Left lung (tissue), 10 donors: Measurements from ENCODE around the gene MORN2. TPM values are rescaled to one million over a fixed set of nuclear protein-coding genes. Genes with fewer than 3 reads are reported as not detected.

Source experiments
- ATAC-seq: fragments of 200-7000 bp; cut with Tn5 transposase; one replicate; pipeline ENCODE4 v1.9.1; 2020; ENCODE audit warnings: moderate library complexity
- DNase-seq, 4 donors: peaks; one replicate each; pipeline ENCODE4 v3.0.0-alpha.2; 2013 to 2020
- H3K27ac ChIP-seq, 2 donors: fragments of 200-600 bp; sonication (generic) in 1 of 2; one replicate each; pipeline versions ENCODE4 v1.5.0 to v1.8.0; 2020 to 2021
- H3K27me3 ChIP-seq, 2 donors: fragments of 200-600 bp; sonication (generic) in 1 of 2; one replicate each; pipeline versions ENCODE4 v1.5.0 to v1.8.0; 2020 to 2021
- H3K36me3 ChIP-seq, 2 donors: fragments of 200-600 bp; sonication (generic) in 1 of 2; one replicate each; pipeline versions ENCODE4 v1.5.0 to v1.8.0; 2020 to 2021
- H3K4me1 ChIP-seq, 2 donors: fragments of 200-600 bp; one replicate each; pipeline ENCODE4 v1.8.0; 2021
- H3K4me3 ChIP-seq, 2 donors: fragments of 200-600 bp; sonication (generic) in 1 of 2; one replicate each; pipeline versions ENCODE4 v1.5.0 to v1.8.0; 2020 to 2021; ENCODE audit warnings: mild to moderate bottlenecking in 1 of 2
- H3K9me3 ChIP-seq, 2 donors: fragments of 200-600 bp; sonication (generic) in 1 of 2; one replicate each; pipeline versions ENCODE4 v1.5.0 to v1.8.0; 2020 to 2021
- intact Hi-C, 2 donors: fragments of 100-400 bp; cut with DNase I; formaldehyde crosslinking; loops; one replicate each; pipeline versions ENCODE4 v1.11.2 to v1.14.2; 2022
- polyA plus RNA-seq, 6 donors: library from polyadenylated mRNA; unstranded; fragments of 120-200 nt; gene quantifications; one replicate each; pipeline ENCODE4 v1.2.1, GENCODE V29; 2013; ENCODE audit not compliant: insufficient read length in 6 of 6
- total RNA-seq, 2 donors: library from RNA; stranded (reverse); fragmentation: NEBNext Ultra II Directional; extraction: Animal tissue kit (Norgen Biotek cat#: 25700); gene quantifications; one replicate each; pipeline ENCODE4 v1.2.1, GENCODE V29; 2021
- TF ChIP-seq, protein P1 (sequence below), 2 donors: fragments of 200-600 bp; sonication (generic) in 1 of 2; IDR thresholded peaks; one replicate each; pipeline versions ENCODE4 v1.5.0 to v1.8.0; 2021; ENCODE audit warnings: antibody characterized with exemption in 2 of 2
- donor health status: DM: no; HTN: yes; CAD: no.
- donor health status: DM: no; HTN: no; CAD: no.

The MORN2 gene
- total and polyA plus RNA-seq, 8 donors: 14.8 to 36.9 (median 33.1) TPM

DNA sequence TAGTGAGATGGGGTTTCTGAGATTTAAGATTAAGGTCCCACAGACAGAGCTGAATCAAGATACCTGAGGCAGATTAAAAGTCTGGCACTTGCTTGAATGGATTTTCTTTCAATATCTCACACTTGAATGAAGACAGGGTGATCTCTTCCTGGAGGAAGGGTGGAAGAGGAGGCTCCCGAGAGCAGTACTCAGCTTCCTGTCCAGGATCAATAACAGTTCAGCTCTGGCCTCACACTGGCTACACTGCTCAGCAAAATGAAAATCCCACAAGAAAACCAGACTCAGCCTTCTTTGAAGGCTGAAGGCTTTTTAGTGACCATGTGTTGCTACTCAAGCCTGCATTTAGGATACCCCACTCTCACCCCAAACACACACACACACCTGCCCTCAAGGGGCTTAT is 24.9 kb downstream of the MORN2 start:
- ATAC-seq: no peak
- intact Hi-C loops: no loop called here
- TF ChIP-seq, protein P1, sequence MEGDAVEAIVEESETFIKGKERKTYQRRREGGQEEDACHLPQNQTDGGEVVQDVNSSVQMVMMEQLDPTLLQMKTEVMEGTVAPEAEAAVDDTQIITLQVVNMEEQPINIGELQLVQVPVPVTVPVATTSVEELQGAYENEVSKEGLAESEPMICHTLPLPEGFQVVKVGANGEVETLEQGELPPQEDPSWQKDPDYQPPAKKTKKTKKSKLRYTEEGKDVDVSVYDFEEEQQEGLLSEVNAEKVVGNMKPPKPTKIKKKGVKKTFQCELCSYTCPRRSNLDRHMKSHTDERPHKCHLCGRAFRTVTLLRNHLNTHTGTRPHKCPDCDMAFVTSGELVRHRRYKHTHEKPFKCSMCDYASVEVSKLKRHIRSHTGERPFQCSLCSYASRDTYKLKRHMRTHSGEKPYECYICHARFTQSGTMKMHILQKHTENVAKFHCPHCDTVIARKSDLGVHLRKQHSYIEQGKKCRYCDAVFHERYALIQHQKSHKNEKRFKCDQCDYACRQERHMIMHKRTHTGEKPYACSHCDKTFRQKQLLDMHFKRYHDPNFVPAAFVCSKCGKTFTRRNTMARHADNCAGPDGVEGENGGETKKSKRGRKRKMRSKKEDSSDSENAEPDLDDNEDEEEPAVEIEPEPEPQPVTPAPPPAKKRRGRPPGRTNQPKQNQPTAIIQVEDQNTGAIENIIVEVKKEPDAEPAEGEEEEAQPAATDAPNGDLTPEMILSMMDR (IDR thresholded peaks at IDR 0.05): no peak
- Histone ChIP-seq H3K4me1 (no peaks in the 10 kb centered on the region), H3K27ac (no peak overlapping the region), H3K27me3 (no peaks in the 10 kb centered on the region), H3K4me3 (no peak overlapping the region), H3K36me3 (no peaks in the 10 kb centered on the region), H3K9me3 (no peaks in the 10 kb centered on the region)
- no peak for DNase-seq

DNA sequence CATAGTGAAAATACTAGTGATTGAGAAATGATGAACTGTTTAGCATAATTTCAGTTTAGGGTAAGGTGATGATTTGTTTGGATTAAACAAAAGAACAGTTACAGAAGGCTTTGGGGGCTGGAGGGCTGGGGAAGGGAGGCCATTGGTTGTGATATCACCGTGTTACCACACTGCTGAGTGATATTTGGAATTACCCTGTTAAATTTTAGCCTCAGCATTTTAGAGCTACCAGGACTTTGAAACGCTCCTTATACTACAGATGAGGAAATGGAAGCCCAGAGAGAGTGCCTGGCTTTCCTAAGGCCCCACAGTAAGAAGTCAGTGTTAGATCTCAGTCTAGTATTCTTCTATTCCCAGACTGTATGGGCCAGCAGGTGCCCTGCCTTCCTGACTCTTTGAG is 29.5 kb downstream of the MORN2 start:
- intact Hi-C loops: no loop called here
- H3K36me3 ChIP-seq: no peaks in the 10 kb centered on the region
- H3K4me3 ChIP-seq: no peak overlapping the region
- TF ChIP-seq, protein P1 (IDR thresholded peaks at IDR 0.05): no peak
- no peak overlapping the region for H3K27ac ChIP-seq
- H3K9me3 ChIP-seq: no peaks in the 10 kb centered on the region
- H3K4me1 ChIP-seq: no peaks in the 10 kb centered on the region
- ATAC-seq (no peak), DNase-seq (no peak)
- H3K27me3 ChIP-seq: no peaks in the 10 kb centered on the region

DNA sequence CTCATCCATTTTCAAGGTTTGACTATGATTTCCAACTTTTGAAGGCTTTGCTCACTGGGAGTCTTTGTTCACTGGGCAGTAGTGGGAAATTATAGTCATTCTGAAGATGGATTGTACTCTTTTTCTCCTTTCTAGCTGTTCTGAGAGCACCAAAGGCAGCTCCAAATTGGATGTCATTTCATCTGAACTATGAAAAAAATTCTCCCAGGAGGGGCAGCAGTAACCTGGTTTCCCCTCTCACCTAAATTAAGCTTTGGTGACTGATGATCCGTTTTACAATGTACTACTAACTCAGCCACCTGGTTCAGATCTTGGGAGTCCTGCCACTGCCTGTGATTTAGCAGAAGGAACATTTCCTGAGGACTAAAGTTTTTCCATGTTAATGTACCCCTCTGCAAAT is 31.5 kb downstream of the MORN2 start:
- intact Hi-C loops: no loop called here
- no peaks in the 10 kb centered on the region for H3K27me3 ChIP-seq
- H3K27ac ChIP-seq: no peak overlapping the region
- DNase-seq (no peak), ATAC-seq (no peak)
- TF ChIP-seq, protein P1 (IDR thresholded peaks at IDR 0.05): no peak
- H3K9me3 ChIP-seq: no peaks in the 10 kb centered on the region
- H3K4me1 ChIP-seq: no peaks in the 10 kb centered on the region
- no peak overlapping the region for H3K4me3 ChIP-seq
- H3K36me3 ChIP-seq: no peaks in the 10 kb centered on the region

DNA sequence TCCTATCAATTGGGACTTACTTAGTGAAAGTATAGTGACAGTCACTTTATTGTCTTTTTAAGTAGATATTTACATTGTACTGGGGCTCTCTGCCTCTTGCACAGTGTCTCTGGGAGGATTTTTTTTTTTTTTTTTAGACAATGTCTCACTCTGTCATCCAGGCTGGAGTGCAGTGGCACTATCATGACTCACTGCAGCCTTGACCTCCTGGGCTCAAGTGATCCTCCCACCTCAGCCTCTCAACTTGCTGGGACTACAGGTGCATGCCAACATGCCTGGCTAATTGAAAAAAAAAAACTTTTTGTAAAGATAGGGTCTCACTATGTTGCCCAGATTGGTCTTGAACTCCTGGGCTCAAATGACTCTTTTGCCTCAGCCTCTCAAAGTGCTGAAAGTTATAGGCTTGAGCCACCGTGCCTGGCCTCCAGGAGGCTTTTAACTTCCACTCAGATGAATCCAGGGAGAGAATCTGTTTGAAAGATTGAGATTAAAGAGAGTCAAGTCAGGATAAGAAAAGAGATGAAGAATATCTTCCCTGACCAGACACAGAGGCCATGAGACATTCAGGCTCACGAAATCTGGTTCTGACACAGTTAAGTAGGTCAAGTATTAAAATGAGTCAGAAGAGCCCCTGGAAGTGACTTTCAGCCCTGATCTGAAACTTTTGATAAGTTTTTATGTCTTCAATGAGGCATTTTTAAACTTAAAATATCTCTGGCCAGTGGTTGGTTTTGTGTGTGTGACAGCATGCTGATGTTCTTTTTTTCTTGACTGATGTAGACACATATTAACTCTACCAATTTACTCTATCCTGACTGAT is 32.2 kb downstream of the MORN2 start:
- H3K36me3 ChIP-seq: no peaks in the 10 kb centered on the region
- H3K27me3 ChIP-seq: no peaks in the 10 kb centered on the region
- intact Hi-C loops: no loop called here
- H3K9me3 ChIP-seq: no peaks in the 10 kb centered on the region
- no peaks in the 10 kb centered on the region for H3K4me1 ChIP-seq
- ATAC-seq (no peak), DNase-seq (no peak)
- H3K4me3 ChIP-seq: no peak overlapping the region
- TF ChIP-seq, protein P1 (IDR thresholded peaks at IDR 0.05): no peak
- H3K27ac ChIP-seq: no peak overlapping the region

DNA sequence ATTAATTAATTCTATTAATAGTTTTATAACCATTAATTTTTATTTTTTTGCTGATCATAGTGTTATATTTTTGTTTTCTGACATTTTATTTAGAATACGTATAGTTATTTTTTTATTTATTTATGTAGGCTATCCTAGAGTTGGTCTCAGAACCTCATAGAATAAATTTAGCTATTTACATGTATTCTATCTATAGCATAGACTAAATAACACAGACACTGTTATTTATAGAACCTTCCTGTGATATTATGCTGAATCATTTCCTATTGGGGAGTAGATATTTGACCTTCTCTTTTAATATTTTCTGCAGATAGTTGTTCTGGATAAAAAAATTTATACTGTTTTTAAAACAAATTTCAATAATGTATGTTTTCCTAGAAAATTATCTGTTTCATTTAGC is 34.1 kb downstream of the MORN2 start:
- H3K27me3 ChIP-seq: no peaks in the 10 kb centered on the region
- no peak overlapping the region for H3K27ac ChIP-seq
- no peaks in the 10 kb centered on the region for H3K4me1 ChIP-seq
- H3K9me3 ChIP-seq: no peaks in the 10 kb centered on the region
- H3K4me3 ChIP-seq: no peak overlapping the region
- intact Hi-C loops: no loop called here
- TF ChIP-seq, protein P1 (IDR thresholded peaks at IDR 0.05): no peak
- no peaks in the 10 kb centered on the region for H3K36me3 ChIP-seq
- ATAC-seq (no peak), DNase-seq (no peak)
